Measurements from ENCODE around the gene CDS1.
"Not testable (repeated sequence)": the region's sequence is repeated elsewhere in the genome, so short reads cannot be mapped to it uniquely, and the experiment has no call there.

The CDS1 gene

DNA sequence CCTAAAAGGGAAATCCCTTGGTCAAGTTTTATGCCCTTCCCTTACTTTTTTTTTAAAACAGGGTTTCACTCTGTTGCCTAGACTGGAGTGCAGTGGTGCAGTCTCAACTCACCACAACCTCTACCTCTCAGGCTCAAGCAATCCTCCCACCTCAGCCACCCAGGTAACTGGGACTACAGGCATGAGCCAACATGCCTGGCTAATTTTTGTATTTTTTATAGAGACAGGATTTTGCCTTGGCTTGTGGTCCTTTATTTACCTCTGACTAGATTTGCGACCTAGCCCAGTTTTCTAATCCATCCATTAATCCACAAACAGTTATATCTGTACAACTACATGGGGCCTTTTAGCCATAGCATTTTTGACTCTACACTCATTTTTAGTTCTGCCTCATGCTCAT lies 23.7 kb downstream of the CDS1 start:
- DNase-seq, result no peak

- no peak for DNase-seq
Measured at GRCh38 chr4:84611531-84611930, 28.6 kb downstream of the CDS1 start.

DNA sequence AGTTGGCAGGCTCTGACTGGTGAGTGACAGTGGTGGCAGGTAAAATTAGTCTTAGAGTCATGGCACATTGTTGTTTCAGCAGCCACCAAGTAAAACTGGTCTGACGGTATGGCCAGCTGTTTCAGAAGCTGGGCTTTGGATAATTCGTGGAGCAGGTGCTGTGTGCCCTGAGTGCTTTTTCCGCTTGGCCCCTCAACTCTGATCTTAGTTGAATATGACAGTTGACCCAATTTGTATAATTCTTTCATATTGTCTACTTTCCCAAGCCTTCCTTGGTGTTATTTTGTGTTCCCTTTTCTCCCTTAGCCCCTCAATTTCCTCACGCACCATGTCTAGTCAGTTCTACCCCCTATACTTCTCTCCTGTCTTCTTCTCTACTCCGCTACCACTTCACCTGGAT lies 32.0 kb downstream of the CDS1 start:
- DNase-seq, result no peak

DNA sequence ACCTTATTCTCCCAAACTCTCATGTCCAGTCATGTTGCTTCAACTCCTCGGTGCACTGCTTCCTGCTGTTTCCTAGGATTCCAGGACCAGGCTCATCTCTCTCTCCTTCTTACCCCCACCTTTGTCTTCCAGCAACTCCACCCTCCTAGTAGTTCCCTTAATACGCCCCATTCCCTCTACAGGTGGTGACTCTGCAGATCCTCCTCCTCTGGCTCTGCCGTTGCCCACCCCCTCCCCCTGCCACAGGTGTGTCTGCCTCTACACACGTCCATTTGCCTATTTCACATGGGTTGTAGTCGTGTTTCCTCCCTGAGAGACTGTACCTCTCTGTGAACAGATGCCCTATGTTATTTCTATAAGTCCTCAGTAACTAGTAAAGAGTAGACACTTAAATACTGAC lies 32.4 kb downstream of the CDS1 start:
- DNase-seq, result no peak

DNA sequence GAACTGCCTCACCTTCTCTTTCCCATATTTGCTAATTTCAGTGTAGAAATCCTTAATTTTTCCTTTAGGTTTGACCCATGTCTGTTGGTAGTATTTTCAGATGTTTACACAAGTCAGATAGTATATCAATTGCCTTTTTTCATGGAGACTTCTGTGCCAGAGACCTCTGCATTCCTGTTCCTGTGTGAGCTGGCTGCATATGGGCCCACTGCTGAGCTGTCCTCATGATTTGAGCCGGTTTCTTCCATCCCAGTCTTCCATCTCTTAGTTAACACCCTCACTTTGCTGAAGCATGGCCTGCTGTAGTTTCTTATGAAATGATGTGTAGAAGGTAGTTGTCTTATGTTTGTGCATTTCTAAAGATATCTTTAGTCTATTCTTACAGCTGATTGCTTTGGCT lies 40.0 kb downstream of the CDS1 start:
- DNase-seq, result no peak

DNA sequence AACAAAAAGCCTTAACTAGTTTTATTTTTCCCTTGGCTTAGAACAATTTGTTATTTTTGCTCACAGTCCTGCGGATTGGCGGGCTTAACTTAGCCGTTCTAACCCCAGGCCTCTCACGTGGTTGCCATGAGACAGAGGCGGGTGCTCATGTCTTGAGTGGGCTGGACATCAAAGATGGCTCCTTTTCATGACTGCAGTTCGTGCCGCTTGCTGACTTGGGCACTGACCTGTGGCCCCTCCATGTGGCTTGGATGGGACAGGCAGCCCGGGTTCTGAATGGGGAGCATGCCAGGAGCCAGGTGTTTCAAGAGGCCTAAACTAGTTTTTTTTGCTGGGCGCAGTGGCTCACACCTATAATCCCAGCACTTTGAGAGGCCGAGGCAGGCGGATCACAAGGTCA lies 40.7 kb downstream of the CDS1 start:
- DNase-seq, result no peak

DNA sequence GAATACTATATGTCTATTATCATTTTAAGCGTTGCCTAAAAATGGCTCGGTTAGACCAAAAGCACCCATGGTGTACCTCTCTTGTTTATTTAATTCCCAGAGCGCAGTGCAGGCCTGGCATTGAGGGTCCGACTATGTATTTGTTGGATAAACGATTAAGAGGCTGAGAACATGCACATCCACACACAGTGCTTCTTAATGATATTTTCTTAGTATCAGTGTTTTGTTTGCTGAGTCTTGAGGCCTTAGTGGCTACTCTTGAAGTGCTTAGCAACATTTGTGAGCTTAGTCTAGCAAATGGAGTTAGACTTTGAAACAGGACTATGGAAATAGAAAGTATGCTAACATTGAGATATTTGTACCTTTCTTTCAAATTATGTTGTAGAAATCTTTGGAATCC lies 43.7 kb downstream of the CDS1 start:
- no peak for DNase-seq

DNA sequence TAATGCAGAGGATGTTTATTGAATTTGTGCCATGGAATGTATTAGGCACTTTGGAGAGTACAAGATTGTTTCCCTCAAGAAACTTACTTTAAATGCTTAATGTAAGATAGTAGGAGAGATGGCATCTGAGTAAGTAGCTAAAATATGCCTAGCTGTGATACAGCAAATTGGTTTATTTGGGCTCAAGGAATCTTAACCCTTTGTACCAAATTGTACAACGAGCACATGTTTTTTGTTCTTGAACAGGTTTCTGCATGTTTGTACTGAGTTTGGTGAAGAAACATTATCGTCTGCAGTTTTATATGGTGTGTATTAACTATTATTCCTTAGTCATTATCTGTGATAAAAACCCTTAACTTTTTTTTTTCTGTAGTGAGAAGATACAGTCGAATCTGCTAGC lies 48.6 kb downstream of the CDS1 start:
- DNase-seq, result no peak

- no peak for DNase-seq
Measured at GRCh38 chr4:84632092-84632491, 49.2 kb downstream of the CDS1 start.

GRCh38 chr4:84634961-84635360 lies 52.0 kb downstream of the CDS1 start:
- DNase-seq, result no peak

- DNase-seq, result no peak
Measured at GRCh38 chr4:84638092-84638491, 55.2 kb downstream of the CDS1 start.

DNA sequence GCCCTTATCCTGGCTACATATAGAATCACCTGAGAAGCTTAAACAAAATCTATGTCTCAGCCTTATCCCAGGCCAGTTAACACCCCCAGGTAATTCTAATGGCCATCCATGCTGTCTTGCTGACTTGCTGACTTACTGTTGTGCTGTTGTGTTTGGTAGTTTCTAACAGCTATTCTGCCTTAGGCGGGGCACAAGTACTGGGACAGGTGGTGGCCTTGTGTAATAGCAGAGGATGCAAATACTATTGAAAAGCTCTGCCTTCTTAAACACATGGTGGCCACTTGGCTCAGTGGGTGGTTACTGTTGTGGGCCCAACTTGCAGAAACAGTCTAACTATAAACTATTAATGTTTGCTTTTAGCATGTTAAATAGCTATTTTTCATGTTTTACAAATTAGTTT lies 56.2 kb downstream of the CDS1 start:
- no peak for DNase-seq

GRCh38 chr4:84644087-84644486 lies 61.2 kb downstream of the CDS1 start:
- DNase-seq, result no peak

- no peak for DNase-seq
Measured at GRCh38 chr4:84647312-84647884, 64.5 kb downstream of the CDS1 start.

GRCh38 chr4:84648178-84648577 lies 65.3 kb downstream of the CDS1 start:
- no peak for DNase-seq

GRCh38 chr4:84648863-84649647 lies 66.1 kb downstream of the CDS1 start:
- no peak for DNase-seq

DNA sequence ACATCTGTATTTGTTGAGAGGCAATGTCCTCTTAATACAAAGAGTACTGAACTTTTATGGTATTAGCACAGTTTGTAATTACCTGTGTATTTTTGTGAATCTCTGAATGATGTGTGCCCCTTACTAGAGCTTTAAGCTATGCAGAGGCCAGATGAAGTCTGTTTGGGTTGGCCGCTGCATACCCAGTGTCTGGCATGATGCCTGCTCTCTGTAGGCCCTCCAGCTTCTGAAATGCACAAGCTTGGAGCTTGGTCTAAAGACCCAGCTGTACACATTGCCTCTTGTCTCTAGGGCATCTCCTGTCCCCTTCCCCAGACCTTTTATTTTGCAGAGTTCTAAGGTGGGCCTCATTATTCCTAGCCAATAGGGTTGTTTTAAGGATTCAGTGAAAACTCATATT lies 68.6 kb downstream of the CDS1 start:
- no peak for DNase-seq

GRCh38 chr4:84652478-84652877 lies 69.6 kb downstream of the CDS1 start:
- no peak for DNase-seq

DNA sequence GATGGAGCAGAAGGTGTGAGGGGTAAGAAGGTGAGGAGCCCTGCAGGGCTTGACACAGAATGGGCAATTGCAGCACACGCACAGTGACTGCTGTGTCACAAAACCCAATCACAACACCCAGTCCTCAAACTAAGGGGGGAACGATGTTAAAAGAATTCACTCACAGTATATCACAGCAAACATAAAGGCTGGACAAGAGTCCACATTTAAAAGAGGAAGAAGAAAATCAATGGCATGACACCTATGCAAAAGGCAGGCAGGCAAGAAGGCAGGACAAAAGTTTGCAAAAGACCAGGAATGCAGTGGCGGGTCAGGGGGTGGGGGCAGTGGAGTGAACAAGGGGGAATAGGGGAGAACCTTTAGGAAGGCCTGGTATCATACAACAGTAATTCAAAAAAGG lies 77.7 kb downstream of the CDS1 start:
- DNase-seq, result no peak

GRCh38 chr4:84661191-84661939 lies 78.4 kb downstream of the CDS1 start:
- no peak for DNase-seq

DNA sequence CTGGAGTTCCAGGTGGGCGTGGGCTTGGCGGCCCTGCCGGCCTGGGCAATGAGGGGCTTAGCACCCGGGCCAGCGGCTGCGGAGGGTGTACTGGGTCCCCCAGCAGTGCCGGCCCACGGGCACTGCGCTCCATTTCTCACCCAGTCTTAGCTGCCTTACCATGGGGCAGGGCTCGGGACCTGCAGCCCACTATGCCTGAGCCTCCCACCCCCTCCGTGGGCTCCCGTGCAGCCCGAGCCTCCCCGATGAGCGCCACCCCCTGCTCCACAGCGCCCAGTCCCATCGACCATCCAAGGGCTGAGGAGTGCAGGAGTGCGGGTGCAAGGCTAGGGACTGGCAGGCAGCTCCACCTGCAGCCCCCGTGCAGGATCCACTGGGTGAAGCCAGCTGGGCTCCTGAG lies 81.8 kb downstream of the CDS1 start:
- DNase-seq, result not testable (repeated sequence)

- DNase-seq, result no peak
Measured at GRCh38 chr4:84666439-84666838, 83.5 kb downstream of the CDS1 start.

GRCh38 chr4:84669201-84669600 lies 86.3 kb downstream of the CDS1 start:
- DNase-seq, result no peak

Data from anterior cingulate cortex (tissue), 58 donors.